Left renal pelvis (tissue), 4 donors: ENCODE measurements around the gene SAFB2. TPM values are rescaled to one million over a fixed set of nuclear protein-coding genes. Genes with fewer than 3 reads are reported as not detected.

ENCODE experiments used
- DNase-seq, 4 donors: peaks; one replicate each; pipeline ENCODE4 v3.0.0-alpha.2; 2013; ENCODE audit warnings: low read depth in 4 of 4, low spot score in 3 of 4
- polyA plus RNA-seq, 4 donors: library from polyadenylated mRNA; unstranded; fragments of 120-200 nt; gene quantifications; one replicate each; pipeline ENCODE4 v1.2.1, GENCODE V29; 2013; ENCODE audit not compliant: insufficient read length in 4 of 4

Gene SAFB2
- polyA plus RNA-seq, 4 donors: 53.4 to 119 (median 73.4) TPM

DNA sequence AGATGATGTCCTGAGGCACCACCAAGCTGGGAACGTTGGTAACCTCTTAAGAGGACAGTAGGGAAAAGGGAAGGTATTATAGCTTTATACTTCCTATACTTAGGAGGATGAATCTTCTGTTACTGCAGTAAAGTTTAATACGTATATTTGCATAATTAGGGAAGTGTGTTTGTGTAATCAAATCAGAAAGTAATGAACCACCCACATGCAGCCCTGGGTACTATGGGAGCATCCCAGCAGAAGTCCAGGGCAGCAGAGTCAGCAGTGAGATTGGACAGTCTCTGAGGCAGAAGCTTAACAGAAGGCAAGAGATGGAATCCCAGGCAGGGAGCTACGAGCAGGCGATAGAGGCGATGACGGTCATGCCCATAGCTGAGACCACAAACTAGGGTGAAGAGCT, 12.9 kb upstream of the SAFB2 start:
- DNase-seq: no peak

DNA sequence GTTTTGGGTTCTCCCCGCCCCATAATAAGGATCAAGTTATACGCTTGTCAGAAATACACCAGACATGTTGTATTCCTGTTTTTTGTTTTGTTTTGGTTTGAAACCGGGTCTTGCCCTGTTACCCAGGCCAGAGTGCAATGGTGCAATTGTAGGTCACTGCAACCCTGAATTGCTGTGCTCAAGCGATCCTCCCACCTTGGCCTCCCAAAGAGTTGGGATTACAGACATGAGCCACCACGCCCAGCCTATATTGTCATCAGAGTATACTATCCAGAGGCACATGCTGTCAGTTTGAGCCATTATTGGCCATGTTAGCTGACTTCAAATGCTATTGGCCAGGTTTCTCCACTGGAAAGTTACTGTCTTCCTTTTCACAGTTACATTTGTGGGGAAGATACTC, 10.1 kb upstream of the SAFB2 start:
- DNase-seq: no peak

DNA sequence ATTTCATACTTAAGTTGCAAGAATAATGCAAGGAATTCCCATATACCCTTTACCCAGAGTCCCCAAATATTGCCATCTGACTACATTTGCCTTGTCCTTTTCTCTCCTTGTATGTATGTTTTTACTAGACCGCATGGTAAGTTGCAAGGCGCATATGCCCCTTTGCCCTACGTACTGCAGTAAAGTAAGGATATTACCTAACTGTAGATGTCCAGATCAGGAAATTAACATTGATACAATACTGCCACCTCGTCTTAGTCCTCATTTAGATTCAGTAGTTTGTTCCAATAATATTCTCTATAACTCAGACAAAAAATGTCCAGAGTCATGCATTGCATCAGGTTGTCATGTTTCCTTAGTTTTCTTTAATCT, 9.7 kb upstream of the SAFB2 start:
- DNase-seq: no peak

DNA sequence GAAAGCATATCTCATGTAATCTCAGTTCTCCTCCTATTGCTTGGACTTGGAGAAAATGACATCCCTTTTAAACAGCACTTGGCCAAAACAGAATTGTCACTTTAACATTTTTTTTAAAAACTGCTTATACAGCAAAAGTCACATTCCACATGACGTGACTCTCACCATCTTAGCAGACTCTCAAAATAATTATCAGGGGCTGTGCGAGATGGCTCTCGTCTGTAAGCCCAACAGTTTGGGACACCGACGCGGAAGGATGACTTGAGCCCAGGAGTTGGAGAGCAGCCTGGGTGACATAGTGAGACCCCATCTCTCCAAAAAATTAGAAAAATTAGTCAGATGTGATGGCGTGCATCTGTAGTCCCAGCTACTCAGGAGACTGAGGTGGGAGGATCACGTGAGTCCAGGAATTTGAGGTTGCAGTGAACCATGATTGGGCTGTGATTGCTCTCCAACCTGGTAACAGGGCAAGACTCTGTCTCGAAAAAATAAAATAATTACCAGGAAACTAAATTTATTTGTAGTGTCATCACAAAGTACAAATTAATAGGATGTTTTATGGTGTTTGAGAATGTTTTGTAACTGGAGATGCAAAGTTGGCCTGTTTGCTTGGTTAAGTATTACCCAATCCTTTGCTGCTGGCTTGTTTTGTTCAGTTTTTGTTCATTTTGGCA, 9.1 kb upstream of the SAFB2 start:
- no peak for DNase-seq

DNA sequence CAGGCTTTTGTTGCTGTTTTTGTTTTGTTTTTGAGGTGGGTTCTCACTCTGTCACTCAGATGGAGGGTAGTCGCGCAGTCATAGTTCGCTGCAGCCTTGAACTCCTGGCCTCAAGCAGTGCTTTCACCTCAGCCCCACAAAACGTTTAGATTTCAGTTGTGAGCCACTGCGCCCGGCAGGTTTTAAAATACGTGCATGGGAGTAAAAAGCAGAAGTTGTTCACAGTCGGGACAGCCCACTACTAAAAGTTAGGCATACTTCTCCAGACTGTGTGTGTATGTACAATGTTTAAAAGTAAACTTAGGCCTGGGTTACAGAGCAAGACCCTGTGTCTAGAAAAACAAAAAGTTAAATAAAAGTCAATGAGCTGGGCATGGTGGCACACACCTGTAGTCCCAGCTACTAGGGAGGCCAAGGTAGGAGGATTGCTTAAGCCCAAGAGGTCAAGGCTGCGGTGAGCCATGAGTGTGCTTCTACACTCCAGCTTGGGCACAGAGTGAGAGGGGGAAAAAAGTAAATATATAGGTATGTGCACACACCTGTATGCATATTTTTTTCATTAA, 6.4 kb upstream of the SAFB2 start:
- no peak for DNase-seq

DNA sequence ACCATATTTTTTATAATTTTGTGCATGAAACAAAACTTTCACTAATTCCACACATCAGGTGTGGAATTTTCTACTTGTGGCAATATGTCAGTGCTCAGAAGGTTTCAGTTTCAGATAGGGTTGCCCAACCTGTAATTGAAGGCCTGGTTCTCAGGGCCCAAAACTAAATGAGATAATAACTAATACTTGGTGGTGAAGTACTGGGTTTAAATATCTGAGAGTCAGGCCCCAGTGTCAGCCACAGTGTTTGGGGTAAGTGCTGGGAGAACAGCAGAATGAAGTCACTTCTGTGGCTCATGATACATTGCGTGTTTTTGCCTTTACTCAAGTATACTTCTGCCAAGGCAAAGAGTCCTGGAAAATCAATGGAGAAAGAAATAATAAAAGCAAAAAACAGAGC, 5.9 kb upstream of the SAFB2 start:
- no peak for DNase-seq

DNA sequence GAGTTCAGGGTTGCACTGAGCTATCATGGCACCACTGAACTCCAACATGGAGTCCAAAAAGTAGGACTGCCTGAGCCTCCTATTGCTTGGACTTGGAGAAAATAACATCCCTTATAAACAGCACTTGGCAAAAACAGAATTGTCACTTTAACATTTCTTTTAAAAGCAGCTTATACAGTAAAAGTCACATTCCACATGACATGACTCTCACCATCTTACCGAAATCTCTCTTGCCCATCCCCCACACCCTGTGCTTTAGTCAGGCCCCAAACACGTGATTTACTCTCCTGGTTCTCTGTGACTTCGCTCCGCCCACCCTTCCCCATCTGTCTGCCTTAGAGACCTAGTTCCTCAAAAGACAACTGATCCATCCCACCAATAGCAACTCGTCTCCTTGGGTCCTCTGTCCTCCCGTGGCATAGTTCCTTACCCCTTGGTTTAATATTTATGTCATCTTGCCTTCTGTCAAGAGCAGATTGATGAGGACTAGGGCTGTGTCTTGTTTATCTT, 4.9 kb upstream of the SAFB2 start:
- no peak for DNase-seq

DNA sequence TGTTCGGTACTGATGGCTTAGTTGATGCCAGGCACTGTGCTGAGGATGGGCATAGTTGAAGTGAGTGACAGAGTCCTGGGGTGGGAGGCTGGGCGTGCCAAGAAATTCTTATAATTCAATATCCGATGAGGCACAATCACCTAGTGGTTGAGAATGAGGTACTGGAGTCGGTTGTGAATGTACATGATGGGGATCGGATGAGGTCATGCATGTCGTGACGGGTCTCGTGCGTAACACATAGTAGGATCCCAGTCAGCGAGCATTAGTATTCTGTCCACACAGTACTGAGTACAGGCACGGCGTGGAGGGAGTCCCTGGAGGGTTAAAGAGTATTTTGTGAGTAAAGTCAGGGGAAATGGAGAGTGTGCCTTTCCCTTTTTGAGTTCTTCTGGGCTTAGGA, 3.1 kb upstream of the SAFB2 start:
- no peak for DNase-seq

DNA sequence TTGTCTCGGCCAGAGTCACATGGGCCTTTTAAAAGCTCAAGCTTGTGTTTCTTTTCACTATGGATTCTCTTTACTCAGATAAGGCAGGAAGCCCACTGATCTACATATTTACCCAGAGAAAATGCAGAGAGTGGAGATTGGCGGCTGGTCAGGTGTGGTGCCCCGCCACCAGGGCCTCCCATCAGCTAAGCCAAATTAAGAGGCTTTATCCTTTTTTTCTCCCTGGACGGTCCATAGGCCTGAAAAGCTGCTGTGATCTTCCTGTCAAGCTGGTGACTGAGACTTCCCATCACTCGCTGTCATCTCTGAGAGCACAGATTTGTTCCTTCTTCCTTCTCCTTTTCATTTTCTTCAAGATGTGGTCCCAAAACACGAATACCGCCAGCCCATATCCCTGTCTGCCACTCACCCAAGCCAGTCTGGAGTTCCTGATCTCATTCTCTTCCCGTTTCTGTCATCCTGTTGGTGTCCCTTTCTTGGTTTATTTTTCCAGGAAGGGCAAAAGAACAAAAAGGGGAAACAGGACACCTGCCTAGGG, 2.2 kb upstream of the SAFB2 start:
- no peak for DNase-seq

DNA sequence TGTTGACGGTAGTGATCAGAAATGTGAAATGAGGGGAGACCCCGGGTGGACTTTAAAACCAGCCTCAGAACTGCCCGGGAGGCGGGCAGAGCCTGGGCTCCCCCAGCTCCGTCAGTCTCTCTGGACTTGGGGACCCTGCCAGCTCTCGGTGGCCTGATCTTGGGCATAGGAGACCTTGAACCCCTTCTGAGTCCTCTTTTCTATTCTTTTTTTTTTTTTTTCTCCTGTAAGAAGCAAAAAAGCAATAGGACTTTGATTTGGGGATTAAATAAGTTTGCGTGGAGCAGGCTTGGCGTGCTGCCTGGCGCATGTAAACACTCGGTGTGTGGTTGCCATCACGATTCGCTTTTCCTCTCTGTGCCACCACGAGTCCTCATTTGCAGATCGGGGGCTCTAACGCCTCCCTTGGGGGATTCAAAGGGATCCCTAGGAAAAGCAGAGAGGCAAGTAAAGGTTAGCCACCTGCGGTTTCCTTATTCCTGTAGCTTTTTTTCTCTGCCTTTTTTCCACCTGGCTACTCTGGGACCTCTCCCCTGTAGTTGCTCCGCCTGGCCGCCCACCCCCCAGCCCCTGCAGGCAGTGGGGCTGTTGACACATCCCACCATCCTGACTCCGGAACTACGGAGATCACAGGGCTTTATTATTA, 1.6 kb upstream of the SAFB2 start:
- DNase-seq: no peak

DNA sequence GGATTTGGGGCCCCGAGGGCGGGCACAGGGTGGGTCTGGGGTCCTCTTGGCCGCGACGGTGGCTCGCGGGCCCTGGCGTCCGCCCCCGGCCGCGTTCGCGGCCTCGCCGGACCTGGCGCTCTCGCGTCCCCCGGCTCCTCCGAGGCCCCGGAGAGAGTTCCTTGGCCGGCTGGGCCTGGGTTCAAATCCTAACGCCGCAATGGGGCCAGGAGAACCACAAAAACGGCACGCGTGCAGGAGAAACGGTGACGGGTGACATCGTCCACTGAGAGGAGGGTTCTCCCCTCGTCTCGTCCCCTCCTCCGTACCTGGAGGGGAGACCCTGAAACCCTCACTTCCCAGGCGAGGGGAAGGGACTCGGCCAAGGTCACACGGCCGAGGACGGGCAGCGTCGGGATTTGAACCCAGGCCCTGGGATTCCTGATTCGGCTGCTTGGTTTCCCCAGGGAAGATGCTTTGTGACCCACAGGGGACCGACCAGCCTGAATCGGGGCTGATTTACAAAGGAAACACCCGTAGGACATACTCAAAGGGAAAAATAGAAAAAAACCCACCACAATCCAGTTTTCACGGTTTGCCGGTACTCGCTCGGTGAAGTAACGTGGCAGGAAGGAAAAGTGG, 931 bp upstream of the SAFB2 start:
- DNase-seq: no peak

DNA sequence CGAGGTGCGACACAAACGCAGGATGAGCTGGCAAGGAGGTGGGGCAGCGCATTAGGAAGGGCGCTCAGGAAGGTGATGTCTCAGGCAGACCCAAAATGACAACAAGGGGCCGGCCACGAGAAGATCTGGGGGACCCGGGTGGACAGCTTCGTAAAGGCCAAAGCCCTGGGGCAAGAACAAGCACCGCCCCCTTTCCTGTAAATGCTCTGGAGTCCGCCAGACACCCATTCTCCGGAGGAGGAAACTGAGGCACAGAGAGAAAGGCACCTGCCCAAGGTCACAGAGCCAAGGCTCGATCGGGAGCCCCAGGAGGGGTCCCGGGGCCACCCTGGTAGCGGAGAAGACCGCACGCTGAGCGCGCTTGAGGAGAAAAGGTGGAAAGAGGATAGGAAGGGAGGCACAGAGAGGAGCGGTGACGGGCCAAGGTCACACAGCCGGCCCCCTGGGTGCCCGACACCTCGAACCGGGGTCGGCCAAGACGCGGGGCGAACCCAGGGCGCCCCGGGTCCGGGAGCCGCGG, 571 bp downstream of the SAFB2 start:
- no peak for DNase-seq

DNA sequence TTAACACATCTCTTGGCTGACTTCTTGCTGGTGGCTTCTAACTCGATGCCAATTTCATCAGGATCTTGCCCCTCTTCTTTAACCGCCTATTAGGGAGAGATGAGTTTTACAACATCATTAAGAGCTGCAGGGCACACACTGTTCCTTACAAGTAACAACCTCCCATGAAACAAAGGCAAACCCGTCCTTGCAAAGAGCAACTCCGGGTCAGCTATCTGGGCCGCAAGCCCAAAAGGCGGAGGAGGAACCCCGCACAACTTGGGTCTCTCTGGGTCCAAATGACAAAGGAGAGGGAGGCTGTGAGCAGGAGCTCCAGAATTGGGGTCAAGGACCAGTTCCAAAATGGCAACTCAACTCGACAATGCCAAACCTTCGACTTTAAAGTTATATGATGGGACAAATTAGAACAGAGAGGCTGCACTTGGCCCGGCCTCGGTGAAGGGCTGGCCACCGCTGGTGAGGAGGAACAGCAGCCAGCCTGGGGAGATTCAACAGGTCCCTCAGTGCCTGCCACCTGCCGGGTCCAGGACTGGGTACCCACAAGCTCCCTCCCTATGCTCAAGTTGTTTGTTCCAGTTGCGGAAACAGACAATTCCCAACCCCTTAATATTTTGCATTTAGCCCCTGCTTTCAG, 1.1 kb downstream of the SAFB2 start:
- DNase-seq: no peak

DNA sequence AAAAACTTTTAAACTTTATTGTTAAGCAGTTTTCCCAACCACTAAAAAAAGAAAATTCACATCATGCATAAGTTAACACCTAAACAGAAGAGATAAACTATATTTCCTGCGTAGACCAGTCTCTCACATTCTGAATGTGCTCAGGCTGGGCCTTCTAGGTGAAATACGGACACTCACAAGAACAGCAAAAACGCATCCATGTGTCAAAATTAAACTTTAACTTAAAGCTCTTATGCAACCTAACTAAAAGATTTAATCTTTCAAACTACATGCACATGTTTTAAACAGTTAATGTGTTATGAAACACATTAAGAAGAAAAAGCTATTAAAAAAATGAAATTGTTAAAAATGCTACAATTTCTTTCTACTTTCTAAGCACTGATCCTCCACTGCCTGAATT, 2.6 kb downstream of the SAFB2 start:
- no peak for DNase-seq

DNA sequence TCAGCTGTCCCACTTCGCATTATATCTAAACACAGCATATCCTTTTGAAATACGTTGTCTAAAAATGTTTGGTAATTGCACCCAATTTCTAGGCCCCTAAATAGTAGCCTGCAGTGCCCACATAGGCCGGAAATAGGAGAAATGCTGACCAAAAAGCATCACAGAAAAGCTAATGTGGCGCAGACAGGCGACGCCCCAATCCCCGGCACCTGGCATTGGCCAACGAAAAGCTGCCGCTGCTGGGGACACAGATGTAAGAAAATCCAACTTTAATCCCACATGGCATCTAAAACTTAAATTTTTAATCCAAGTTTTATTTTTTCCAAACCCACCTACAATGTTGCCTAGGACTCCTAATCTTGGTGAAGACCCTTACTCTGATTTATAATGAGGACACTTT, 4.0 kb downstream of the SAFB2 start:
- no peak for DNase-seq

DNA sequence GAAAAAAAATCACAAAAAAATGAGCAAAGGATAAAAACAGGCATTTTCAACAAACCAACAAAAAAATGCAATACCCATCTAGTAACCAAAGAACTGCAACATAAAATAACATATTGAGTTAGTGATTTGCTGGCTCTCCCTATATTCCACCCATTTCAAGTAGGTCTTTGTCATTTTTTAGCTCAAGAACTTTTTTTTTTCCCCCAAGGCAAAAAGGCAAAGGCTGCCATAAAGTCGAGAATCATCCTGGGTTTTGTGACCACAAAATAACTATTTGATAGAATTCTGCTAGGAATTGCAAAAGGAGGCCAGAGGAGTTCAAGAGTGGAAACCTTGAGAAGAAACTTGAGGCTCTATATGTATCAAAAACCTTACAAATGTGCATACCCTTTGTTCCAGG, 5.5 kb downstream of the SAFB2 start:
- no peak for DNase-seq

DNA sequence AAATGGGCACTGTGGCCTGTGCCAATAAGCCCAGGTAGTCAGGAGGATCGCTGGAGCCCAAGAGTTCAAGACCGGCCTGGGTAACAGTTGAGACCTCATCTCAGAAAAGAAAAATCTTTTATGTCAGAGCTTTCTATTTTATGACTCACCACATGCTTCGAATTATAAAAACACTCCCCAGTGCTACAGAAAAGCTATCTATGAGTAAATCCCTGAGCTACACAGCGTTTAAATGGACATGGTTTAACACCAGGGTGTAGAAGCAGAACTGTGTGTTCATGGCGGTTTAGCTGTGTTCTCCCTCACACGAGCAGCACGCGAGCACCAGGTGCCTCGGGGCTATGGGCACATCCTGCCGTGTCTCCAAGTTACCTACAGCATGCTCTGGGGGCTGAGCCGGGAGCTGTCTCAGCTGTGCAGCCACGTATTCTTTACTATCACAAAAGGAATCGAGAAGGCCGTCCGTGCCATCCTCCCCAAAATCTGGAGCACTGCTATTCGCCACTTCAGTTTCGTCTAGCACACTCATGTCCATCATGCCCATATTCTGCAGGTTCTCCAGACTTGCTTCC, 6.7 kb downstream of the SAFB2 start:
- no peak for DNase-seq

DNA sequence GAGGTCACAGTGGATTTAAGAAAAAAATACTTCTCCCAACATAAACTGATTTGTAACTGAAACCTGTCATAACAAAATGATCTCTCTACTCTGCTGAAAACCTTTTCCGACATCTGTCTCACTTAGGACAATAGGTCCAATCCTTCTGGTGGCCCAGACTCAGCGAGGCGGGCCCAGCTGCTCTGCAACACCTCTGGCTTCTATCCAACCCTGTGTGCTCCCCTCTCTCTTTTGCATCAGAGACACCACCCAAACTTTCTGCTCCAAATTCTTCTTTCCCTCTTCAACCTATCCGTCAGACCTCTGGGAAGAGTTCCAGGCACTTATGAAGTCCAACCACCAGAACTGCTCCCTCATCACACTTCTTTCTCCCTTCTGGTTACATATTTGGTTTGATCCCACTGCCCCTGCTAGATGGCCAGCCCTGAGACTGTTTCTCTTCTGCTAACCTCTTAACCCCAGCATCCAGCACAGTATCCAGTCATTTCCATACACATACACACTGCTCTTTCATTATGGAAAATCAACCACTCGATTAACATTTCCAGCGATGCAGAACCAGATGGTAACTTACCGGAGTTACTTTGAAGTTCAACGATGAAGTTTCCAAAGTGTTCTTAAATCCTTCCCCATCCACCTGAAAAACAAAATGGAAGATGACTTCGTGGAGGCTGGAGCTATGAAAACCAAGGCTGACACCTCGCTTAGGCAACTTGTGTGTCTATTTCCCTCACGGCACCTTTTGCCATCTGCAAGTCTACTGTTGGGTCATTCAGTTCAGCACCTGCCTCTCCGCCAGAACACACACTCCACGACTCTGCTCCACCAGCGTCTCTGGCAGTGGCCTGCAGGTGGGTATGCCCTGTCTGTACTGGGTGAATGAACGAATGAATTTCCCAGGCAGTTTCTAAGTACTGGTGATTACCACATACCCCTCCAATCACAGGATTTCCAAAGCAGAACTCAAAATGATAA, 9.4 kb downstream of the SAFB2 start:
- no peak for DNase-seq

DNA sequence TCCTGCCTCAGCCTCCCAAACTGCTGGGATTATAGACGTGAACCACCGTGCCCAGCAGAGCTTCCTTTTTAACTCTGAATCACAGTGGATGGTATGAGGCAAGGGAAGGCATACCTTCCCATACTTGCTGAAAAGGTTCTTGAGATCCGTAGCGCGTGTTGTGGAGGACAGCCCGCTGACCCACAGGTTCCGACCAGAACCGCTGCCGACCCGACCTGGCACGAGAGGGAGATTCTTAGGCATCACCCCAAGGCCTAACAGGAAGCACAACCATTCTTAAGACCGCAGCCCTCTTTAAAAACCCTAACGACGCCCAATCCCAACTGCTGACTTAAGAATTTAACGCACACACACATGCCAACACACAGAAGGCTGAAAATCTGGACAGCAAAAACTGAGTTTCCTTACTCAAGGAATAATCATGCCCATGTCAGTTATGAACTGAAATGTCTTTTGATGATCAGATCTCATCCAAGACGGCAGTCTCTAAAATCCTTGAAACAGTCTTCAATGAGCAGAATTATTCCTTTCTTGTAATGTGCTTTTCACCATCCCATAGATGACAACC, 12.6 kb downstream of the SAFB2 start:
- DNase-seq: no peak
